Activated CD8-positive, alpha-beta T cell treated with anti-CD3 and anti-CD28 coated beads for 36 hours (primary cell): Measurements from ENCODE around the gene KLHL8. TPM values are rescaled to one million over a fixed set of nuclear protein-coding genes. Genes with fewer than 3 reads are reported as not detected.

Experiments
- ATAC-seq: fragments of 200-7000 bp; cut with Tn5 transposase; one replicate; pipeline ENCODE4 v1.10.0; 2021; ENCODE audit warnings: mild to moderate bottlenecking, moderate library complexity
- CTCF ChIA-PET: fragments of 350-600 bp; sonication (Branson Sonifier 250); formaldehyde crosslinking; loops from one replicate; lab custom pipeline; 2021; ENCODE audit warnings: antibody characterized with exemption; lab: Charles Lee
- POLR2A ChIA-PET: fragments of 350-600 bp; sonication (Branson Sonifier 250); formaldehyde crosslinking; loops from one replicate; lab custom pipeline; 2021; ENCODE audit warnings: antibody characterized with exemption; lab: Charles Lee
- DNase-seq: peaks from one replicate; pipeline ENCODE4 v3.0.0-alpha.2; 2020
- H3K27ac Mint-ChIP-seq: one replicate; pipeline ENCODE4 v1.8.0; 2021; ENCODE audit warnings: mild to moderate bottlenecking, mixed read lengths
- H3K27me3 Mint-ChIP-seq: one replicate; pipeline ENCODE4 v1.8.0; 2021; ENCODE audit warnings: mixed read lengths
- H3K36me3 Mint-ChIP-seq: one replicate; pipeline ENCODE4 v1.8.0; 2021; ENCODE audit warnings: low read depth, mixed read lengths
- H3K4me1 Mint-ChIP-seq: one replicate; pipeline ENCODE4 v1.8.0; 2021; ENCODE audit warnings: low read depth, mixed read lengths
- H3K4me3 Mint-ChIP-seq: one replicate; pipeline ENCODE4 v1.8.0; 2021; ENCODE audit warnings: mild to moderate bottlenecking, moderate library complexity, mixed read lengths
- H3K9me3 Mint-ChIP-seq: one replicate; pipeline ENCODE4 v1.8.0; 2021; ENCODE audit warnings: mixed read lengths
- CTCF ChIP-seq: fragments of 200-600 bp; IDR thresholded peaks from one replicate; pipeline ENCODE4 v1.8.0; 2022; ENCODE audit warnings: antibody characterized with exemption, mild to moderate bottlenecking
- intact Hi-C: fragments of 100-400 bp; cut with micrococcal nuclease; formaldehyde crosslinking; loops from one replicate; pipeline ENCODE4 v1.10.0; 2022
- total RNA-seq, 2 experiments: library from RNA; stranded (reverse); gene quantifications; one replicate each; pipeline ENCODE4 v1.2.3, GENCODE V29; 2021

The KLHL8 gene
- total RNA-seq, 2 experiments from 2014 or later = 12.0 to 12.5 TPM

GRCh38 chr4:87251106-87251505 is 30.7 kb upstream of the KLHL8 start:
- Mint-ChIP-seq H3K36me3 (no peaks in the 10 kb centered on the region), H3K27ac (no peak overlapping the region), H3K4me1 (no peaks in the 10 kb centered on the region), H3K9me3 (peaks cover 10% of the 10 kb centered on the region), H3K27me3 (peaks cover 1% of the 10 kb centered on the region), H3K4me3 (no peak overlapping the region)
- TF ChIP-seq CTCF = no peak
- ATAC-seq = no peak
- intact Hi-C loops = no loop called here
- ChIA-PET POLR2A (no interaction called here), CTCF (no interaction called here)
- DNase-seq = no peak

DNA sequence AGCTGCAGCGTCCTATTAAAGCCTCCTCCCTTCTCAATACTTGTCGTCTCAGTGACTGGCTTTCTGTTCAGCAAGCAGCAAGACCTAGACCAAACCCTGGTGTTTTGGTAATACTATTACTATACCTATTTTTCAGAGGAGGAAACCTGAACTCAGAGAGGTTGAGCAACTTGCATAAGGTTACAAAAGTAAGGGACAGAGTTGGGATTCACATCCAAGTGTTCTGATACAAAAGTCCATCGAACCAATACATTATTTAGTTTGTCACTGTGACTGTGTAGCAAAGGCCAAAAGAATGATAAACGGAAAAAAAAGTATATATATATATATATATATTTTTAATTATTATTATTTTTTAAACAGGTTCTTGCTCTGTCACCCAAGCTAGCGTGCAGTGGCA is 29.9 kb upstream of the KLHL8 start:
- DNase-seq (no peak), ATAC-seq (no peak)
- ChIA-PET CTCF (no interaction called here), POLR2A (no interaction called here)
- H3K9me3 Mint-ChIP-seq = peaks cover 4% of the 10 kb centered on the region
- H3K4me1 Mint-ChIP-seq = no peaks in the 10 kb centered on the region
- no peaks in the 10 kb centered on the region for H3K36me3 Mint-ChIP-seq
- peaks cover 1% of the 10 kb centered on the region for H3K27me3 Mint-ChIP-seq
- intact Hi-C loops = no loop called here
- TF ChIP-seq CTCF = no peak
- H3K27ac Mint-ChIP-seq = no peak overlapping the region
- no peak overlapping the region for H3K4me3 Mint-ChIP-seq

DNA sequence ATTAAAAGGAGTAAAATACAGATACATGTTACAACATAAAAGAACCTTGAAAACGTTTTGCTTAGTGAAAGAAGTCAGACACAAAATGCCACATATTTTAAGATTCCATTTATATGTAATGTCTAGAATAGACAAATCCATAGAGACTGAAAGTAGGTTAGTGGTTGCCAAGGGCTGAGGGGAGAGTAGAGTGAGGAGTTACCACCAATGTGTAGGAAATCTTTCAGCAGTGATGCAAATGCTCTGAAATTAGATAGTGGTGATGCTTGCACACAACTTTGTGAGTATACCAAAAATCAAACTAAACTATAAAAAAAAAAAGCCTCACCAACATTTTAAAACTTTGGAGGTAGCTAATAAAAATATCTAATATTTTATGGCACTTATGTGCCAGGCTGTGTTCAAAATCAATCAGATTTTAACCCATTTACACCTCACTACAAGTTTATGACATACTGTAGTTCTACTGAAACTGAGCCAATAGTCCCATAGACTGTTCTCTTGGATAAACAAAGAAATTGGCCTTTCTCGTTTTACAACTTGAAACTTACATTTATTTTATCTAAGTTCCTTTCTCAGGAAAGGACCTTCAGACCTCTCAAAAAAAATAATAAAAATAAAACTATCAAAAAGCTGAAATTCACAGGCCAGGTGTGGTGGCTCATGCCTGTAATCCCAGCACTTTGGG is 29.1 kb upstream of the KLHL8 start:
- H3K4me3 Mint-ChIP-seq = no peak overlapping the region
- intact Hi-C loops = no loop called here
- H3K36me3 Mint-ChIP-seq = no peaks in the 10 kb centered on the region
- ATAC-seq (no peak), DNase-seq (no peak)
- peaks cover 4% of the 10 kb centered on the region for H3K9me3 Mint-ChIP-seq
- peaks cover 3% of the 10 kb centered on the region for H3K27me3 Mint-ChIP-seq
- POLR2A ChIA-PET = no interaction called here
- H3K27ac Mint-ChIP-seq = no peak overlapping the region
- TF ChIP-seq CTCF = no peak
- CTCF ChIA-PET = no interaction called here
- H3K4me1 Mint-ChIP-seq = no peaks in the 10 kb centered on the region

DNA sequence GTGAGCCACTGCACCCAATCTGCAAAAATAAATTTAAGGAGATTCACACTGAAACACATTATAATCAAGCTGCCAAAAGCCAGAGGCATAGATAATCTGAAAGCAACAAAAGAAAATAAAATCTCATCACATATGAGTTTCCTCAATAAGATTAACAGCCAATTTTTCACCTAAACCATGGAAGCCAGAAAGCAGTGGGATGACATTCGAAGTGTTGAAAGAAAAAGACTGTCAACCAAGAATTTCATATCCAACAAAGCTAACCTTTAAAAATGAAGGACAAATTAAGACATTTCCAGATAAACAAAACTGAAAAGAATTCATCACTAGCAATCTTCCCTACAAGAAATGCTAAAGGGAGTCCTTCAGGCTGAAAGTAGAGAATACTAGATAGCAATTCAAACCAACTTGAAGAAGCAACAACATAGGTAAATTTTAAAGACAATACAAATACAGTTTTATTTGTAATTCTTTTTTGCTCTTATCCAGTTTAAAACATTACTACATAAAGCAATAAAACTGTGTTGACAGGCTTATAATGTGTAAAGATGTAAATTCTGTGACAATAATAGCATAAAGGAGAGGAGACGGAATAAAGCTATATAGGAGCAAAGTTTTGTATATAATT is 23.1 kb upstream of the KLHL8 start:
- ATAC-seq (no peak), DNase-seq (no peak)
- Mint-ChIP-seq H3K36me3 (no peaks in the 10 kb centered on the region), H3K9me3 (peaks cover 20% of the 10 kb centered on the region), H3K27ac (no peak overlapping the region), H3K27me3 (peaks cover 5% of the 10 kb centered on the region), H3K4me3 (no peak overlapping the region), H3K4me1 (no peaks in the 10 kb centered on the region)
- intact Hi-C loops = no loop called here
- ChIA-PET POLR2A (no interaction called here), CTCF (no interaction called here)
- no peak for TF ChIP-seq CTCF

DNA sequence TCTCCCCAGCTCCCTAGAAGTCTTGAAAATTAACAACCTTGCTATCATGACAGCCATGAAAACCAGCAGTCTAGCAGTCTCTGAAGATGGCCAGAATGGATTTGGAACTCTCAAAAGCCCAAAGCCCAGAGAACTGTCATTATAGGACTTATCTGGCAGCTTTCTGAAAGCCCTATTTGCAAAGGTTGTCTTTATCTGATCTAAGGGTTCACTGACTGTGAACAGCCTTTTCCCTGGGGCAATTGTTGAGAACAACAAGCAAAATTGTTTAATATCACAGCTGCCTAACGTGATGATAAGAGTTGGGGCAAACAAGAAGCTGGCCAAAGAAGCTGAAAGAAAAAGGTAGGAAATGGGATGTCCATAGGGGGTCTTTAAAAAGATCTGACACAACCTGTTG is 20.9 kb upstream of the KLHL8 start:
- H3K9me3 Mint-ChIP-seq = peaks cover 16% of the 10 kb centered on the region
- H3K27me3 Mint-ChIP-seq = peaks cover 4% of the 10 kb centered on the region
- no peaks in the 10 kb centered on the region for H3K36me3 Mint-ChIP-seq
- TF ChIP-seq CTCF = no peak
- ATAC-seq (no peak), DNase-seq (no peak)
- ChIA-PET CTCF (interaction anchor here (1.2 to 1.5 kb wide), 2 partner anchors 91 to 319 kb away, joined by 4 read pairs; no protein-coding TSS in a partner anchor), POLR2A (no interaction called here)
- intact Hi-C loops = no loop called here
- H3K4me3 Mint-ChIP-seq = no peak overlapping the region
- no peak overlapping the region for H3K27ac Mint-ChIP-seq
- H3K4me1 Mint-ChIP-seq = no peaks in the 10 kb centered on the region
